Measurements from ENCODE around the gene WDSUB1.

- TF ChIP-seq, protein P1, sequence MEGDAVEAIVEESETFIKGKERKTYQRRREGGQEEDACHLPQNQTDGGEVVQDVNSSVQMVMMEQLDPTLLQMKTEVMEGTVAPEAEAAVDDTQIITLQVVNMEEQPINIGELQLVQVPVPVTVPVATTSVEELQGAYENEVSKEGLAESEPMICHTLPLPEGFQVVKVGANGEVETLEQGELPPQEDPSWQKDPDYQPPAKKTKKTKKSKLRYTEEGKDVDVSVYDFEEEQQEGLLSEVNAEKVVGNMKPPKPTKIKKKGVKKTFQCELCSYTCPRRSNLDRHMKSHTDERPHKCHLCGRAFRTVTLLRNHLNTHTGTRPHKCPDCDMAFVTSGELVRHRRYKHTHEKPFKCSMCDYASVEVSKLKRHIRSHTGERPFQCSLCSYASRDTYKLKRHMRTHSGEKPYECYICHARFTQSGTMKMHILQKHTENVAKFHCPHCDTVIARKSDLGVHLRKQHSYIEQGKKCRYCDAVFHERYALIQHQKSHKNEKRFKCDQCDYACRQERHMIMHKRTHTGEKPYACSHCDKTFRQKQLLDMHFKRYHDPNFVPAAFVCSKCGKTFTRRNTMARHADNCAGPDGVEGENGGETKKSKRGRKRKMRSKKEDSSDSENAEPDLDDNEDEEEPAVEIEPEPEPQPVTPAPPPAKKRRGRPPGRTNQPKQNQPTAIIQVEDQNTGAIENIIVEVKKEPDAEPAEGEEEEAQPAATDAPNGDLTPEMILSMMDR (IDR thresholded peaks at IDR 0.05; ENCODE audit: low read depth, low read length), result no peak
- TF ChIP-seq POLR2A (IDR thresholded peaks at IDR 0.05; ENCODE audit: extremely low read depth, insufficient read length), result no peak
- TF ChIP-seq, protein P2, sequence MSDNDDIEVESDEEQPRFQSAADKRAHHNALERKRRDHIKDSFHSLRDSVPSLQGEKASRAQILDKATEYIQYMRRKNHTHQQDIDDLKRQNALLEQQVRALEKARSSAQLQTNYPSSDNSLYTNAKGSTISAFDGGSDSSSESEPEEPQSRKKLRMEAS (IDR thresholded peaks at IDR 0.05; ENCODE audit: low read depth, low read length), result no peak
Measured at GRCh38 chr2:159217676-159218075, 68.8 kb downstream of the WDSUB1 start.
